HepG2 (cell line): ENCODE results near the gene LMBRD2.

Experiments used
- CCAR2 ChIP-seq: fragments of 200-400 bp; formaldehyde crosslinking; optimal IDR thresholded peaks from 2 replicates; pipeline ENCODE3; 2018; ENCODE audit warnings: low read depth, mild to moderate bottlenecking, low read length, moderate library complexity
- PCBP2 ChIP-seq: fragments of 200-400 bp; formaldehyde crosslinking; optimal IDR thresholded peaks from 2 replicates; pipeline ENCODE3; 2018; ENCODE audit warnings: low read length, low read depth; ENCODE audit not compliant: poor library complexity, severe bottlenecking
- PRDM4 ChIP-seq: sonication (generic); formaldehyde crosslinking; IDR thresholded peaks from 2 replicates; pipeline ENCODE4 v1.9.0; 2021; ENCODE audit warnings: missing genetic modification reagents, borderline replicate concordance
- RAD51 ChIP-seq: fragments of 450-650 bp; IDR thresholded peaks from 2 replicates; pipeline ENCODE4 v1.6.1; 2016; ENCODE audit warnings: borderline replicate concordance
- TF ChIP-seq, protein P1 (sequence below): sonication (generic); formaldehyde crosslinking; IDR thresholded peaks from 2 replicates; pipeline ENCODE4 v1.5.0; 2020; ENCODE audit warnings: mild to moderate bottlenecking, missing genetic modification reagents, borderline replicate concordance

DNA sequence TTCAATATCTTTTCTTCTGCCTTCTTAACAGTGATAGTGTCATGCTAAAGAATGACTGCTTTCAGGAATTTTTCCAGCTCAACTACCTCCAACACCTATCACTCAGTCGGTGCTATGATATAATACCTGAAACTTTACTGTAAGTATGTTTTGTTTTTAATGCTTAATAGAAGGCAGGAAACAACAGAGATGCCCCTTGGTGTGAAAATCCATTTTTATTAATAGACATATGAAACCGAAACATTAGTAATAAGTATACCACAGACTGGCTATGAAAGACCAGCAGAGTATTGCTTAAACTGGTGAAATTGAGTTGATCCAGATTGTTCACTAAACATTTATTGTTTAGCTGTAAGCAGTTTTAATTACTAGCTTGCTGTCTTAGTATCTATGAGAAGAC, 25.5 kb upstream of the LMBRD2 start:
- TF ChIP-seq PRDM4 (no peak), RAD51 (no peak), PCBP2 (no peak), CCAR2 (no peak)
- TF ChIP-seq, protein P1, sequence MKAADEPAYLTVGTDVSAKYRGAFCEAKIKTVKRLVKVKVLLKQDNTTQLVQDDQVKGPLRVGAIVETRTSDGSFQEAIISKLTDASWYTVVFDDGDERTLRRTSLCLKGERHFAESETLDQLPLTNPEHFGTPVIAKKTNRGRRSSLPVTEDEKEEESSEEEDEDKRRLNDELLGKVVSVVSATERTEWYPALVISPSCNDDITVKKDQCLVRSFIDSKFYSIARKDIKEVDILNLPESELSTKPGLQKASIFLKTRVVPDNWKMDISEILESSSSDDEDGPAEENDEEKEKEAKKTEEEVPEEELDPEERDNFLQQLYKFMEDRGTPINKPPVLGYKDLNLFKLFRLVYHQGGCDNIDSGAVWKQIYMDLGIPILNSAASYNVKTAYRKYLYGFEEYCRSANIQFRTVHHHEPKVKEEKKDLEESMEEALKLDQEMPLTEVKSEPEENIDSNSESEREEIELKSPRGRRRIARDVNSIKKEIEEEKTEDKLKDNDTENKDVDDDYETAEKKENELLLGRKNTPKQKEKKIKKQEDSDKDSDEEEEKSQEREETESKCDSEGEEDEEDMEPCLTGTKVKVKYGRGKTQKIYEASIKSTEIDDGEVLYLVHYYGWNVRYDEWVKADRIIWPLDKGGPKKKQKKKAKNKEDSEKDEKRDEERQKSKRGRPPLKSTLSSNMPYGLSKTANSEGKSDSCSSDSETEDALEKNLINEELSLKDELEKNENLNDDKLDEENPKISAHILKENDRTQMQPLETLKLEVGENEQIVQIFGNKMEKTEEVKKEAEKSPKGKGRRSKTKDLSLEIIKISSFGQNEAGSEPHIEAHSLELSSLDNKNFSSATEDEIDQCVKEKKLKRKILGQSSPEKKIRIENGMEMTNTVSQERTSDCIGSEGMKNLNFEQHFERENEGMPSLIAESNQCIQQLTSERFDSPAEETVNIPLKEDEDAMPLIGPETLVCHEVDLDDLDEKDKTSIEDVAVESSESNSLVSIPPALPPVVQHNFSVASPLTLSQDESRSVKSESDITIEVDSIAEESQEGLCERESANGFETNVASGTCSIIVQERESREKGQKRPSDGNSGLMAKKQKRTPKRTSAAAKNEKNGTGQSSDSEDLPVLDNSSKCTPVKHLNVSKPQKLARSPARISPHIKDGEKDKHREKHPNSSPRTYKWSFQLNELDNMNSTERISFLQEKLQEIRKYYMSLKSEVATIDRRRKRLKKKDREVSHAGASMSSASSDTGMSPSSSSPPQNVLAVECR (CRISPR knock-in tag) = no peak
